ENCODE results near the gene POLD2. TPM values are rescaled to one million over a fixed set of nuclear protein-coding genes. Genes with fewer than 3 reads are reported as not detected.

The POLD2 gene
- total RNA-seq, 1 experiment from 2014 or later = 154 TPM

DNA sequence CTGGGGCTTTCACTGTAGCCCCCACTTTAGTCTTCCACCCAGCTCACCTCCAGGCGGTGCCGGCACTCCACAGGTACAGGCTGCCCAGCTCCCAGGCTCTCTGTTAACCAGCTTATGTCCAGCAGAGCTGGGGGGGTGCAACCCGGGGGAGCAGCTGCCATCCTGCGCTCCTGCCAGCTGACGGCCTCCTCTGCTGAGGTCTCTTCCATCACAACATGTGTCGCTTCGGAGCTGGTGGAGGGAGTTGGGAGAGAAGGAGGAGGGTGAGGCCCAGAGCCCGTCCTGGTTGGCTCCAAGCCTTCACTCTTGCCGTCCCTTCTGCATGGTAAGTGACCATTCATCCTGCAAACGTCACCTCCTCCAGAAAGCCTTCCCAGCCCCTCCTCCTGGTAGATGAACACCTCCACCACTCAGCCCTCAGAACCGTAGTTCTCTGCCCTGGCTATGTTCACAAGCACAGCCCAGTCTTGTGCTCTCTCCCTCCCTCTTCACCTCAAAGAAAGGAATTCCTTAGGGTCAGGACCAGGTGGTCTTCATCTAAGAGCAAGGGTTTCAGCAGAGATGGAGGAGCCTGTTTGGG, 42.6 kb downstream of the POLD2 start (continued):
- TF ChIP-seq, protein P1, sequence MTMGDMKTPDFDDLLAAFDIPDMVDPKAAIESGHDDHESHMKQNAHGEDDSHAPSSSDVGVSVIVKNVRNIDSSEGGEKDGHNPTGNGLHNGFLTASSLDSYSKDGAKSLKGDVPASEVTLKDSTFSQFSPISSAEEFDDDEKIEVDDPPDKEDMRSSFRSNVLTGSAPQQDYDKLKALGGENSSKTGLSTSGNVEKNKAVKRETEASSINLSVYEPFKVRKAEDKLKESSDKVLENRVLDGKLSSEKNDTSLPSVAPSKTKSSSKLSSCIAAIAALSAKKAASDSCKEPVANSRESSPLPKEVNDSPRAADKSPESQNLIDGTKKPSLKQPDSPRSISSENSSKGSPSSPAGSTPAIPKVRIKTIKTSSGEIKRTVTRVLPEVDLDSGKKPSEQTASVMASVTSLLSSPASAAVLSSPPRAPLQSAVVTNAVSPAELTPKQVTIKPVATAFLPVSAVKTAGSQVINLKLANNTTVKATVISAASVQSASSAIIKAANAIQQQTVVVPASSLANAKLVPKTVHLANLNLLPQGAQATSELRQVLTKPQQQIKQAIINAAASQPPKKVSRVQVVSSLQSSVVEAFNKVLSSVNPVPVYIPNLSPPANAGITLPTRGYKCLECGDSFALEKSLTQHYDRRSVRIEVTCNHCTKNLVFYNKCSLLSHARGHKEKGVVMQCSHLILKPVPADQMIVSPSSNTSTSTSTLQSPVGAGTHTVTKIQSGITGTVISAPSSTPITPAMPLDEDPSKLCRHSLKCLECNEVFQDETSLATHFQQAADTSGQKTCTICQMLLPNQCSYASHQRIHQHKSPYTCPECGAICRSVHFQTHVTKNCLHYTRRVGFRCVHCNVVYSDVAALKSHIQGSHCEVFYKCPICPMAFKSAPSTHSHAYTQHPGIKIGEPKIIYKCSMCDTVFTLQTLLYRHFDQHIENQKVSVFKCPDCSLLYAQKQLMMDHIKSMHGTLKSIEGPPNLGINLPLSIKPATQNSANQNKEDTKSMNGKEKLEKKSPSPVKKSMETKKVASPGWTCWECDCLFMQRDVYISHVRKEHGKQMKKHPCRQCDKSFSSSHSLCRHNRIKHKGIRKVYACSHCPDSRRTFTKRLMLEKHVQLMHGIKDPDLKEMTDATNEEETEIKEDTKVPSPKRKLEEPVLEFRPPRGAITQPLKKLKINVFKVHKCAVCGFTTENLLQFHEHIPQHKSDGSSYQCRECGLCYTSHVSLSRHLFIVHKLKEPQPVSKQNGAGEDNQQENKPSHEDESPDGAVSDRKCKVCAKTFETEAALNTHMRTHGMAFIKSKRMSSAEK (CRISPR knock-in tag; IDR thresholded peaks at IDR 0.05; ENCODE audit: borderline replicate concordance) = no peak
- TF ChIP-seq ZNF219 (CRISPR knock-in tag; IDR thresholded peaks at IDR 0.05; ENCODE audit: borderline replicate concordance) (no peak), SP1 (CRISPR knock-in tag; conservative IDR thresholded peaks at IDR 0.05) (no peak), ZNF263 (CRISPR knock-in tag; IDR thresholded peaks at IDR 0.05; ENCODE audit: low read depth) (no peak)
- TF ChIP-seq, protein P2, sequence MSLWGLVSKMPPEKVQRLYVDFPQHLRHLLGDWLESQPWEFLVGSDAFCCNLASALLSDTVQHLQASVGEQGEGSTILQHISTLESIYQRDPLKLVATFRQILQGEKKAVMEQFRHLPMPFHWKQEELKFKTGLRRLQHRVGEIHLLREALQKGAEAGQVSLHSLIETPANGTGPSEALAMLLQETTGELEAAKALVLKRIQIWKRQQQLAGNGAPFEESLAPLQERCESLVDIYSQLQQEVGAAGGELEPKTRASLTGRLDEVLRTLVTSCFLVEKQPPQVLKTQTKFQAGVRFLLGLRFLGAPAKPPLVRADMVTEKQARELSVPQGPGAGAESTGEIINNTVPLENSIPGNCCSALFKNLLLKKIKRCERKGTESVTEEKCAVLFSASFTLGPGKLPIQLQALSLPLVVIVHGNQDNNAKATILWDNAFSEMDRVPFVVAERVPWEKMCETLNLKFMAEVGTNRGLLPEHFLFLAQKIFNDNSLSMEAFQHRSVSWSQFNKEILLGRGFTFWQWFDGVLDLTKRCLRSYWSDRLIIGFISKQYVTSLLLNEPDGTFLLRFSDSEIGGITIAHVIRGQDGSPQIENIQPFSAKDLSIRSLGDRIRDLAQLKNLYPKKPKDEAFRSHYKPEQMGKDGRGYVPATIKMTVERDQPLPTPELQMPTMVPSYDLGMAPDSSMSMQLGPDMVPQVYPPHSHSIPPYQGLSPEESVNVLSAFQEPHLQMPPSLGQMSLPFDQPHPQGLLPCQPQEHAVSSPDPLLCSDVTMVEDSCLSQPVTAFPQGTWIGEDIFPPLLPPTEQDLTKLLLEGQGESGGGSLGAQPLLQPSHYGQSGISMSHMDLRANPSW (CRISPR knock-in tag; conservative IDR thresholded peaks at IDR 0.05; ENCODE audit: low read depth) = no peak

DNA sequence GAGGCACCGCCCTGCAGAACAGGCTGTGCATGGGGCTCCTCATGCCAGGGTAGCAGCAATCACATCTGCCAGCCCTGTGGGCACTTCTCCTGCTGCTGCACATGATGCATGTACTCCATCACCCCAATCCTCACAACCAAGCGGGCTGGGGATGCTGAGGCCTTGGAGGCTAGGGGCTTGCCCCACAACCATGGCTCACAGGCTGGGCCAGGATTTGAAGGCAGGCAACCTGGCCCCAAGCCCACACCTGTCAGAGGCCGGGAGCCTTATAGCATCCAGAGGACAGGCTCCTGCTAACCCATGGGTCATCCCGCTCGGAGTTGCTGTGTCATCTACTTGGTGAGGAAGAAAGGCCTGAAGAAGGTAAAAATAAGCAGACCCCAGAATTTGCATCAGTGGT, 43.2 kb downstream of the POLD2 start:
- TF ChIP-seq SMAD4 (CRISPR knock-in tag; IDR thresholded peaks at IDR 0.05) (no peak), PRDM15 (CRISPR knock-in tag; IDR thresholded peaks at IDR 0.05) (no peak), SP1 (CRISPR knock-in tag; conservative IDR thresholded peaks at IDR 0.05) (no peak), CDX4 (CRISPR knock-in tag; IDR thresholded peaks at IDR 0.05; ENCODE audit: borderline replicate concordance) (no peak), KAT7 (CRISPR knock-in tag; IDR thresholded peaks at IDR 0.05; ENCODE audit: borderline replicate concordance) (no peak), ZNF219 (CRISPR knock-in tag; IDR thresholded peaks at IDR 0.05; ENCODE audit: borderline replicate concordance) (no peak), ZNF671 (CRISPR knock-in tag; IDR thresholded peaks at IDR 0.05) (no peak)
- TF ChIP-seq, protein P3, sequence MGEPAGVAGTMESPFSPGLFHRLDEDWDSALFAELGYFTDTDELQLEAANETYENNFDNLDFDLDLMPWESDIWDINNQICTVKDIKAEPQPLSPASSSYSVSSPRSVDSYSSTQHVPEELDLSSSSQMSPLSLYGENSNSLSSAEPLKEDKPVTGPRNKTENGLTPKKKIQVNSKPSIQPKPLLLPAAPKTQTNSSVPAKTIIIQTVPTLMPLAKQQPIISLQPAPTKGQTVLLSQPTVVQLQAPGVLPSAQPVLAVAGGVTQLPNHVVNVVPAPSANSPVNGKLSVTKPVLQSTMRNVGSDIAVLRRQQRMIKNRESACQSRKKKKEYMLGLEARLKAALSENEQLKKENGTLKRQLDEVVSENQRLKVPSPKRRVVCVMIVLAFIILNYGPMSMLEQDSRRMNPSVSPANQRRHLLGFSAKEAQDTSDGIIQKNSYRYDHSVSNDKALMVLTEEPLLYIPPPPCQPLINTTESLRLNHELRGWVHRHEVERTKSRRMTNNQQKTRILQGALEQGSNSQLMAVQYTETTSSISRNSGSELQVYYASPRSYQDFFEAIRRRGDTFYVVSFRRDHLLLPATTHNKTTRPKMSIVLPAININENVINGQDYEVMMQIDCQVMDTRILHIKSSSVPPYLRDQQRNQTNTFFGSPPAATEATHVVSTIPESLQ (CRISPR knock-in tag; IDR thresholded peaks at IDR 0.05) = no peak
- TF ChIP-seq, protein P4, sequence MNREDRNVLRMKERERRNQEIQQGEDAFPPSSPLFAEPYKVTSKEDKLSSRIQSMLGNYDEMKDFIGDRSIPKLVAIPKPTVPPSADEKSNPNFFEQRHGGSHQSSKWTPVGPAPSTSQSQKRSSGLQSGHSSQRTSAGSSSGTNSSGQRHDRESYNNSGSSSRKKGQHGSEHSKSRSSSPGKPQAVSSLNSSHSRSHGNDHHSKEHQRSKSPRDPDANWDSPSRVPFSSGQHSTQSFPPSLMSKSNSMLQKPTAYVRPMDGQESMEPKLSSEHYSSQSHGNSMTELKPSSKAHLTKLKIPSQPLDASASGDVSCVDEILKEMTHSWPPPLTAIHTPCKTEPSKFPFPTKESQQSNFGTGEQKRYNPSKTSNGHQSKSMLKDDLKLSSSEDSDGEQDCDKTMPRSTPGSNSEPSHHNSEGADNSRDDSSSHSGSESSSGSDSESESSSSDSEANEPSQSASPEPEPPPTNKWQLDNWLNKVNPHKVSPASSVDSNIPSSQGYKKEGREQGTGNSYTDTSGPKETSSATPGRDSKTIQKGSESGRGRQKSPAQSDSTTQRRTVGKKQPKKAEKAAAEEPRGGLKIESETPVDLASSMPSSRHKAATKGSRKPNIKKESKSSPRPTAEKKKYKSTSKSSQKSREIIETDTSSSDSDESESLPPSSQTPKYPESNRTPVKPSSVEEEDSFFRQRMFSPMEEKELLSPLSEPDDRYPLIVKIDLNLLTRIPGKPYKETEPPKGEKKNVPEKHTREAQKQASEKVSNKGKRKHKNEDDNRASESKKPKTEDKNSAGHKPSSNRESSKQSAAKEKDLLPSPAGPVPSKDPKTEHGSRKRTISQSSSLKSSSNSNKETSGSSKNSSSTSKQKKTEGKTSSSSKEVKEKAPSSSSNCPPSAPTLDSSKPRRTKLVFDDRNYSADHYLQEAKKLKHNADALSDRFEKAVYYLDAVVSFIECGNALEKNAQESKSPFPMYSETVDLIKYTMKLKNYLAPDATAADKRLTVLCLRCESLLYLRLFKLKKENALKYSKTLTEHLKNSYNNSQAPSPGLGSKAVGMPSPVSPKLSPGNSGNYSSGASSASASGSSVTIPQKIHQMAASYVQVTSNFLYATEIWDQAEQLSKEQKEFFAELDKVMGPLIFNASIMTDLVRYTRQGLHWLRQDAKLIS (CRISPR knock-in tag; IDR thresholded peaks at IDR 0.05; ENCODE audit: borderline replicate concordance) = no peak
- peaks cover 22% of the 10 kb centered on the region for H3K27me3 Mint-ChIP-seq (ENCODE audit: low read depth)
- ChIA-PET CTCF (no interaction called here), POLR2A (interaction anchor here (0.5 kb wide), 1 partner anchor 1971 kb away, joined by 5 read pairs; no protein-coding TSS in a partner anchor)
- peaks cover 11% of the 10 kb centered on the region; the same call in 1 of the 2 replicates for H3K4me1 Mint-ChIP-seq
- H3K9me3 Mint-ChIP-seq = no peaks in the 10 kb centered on the region
- H3K27ac Mint-ChIP-seq = no peak overlapping the region
- DNase-seq (ENCODE audit: low spot score) = no peak
- peaks cover 27% of the 10 kb centered on the region for H3K36me3 Mint-ChIP-seq
- no peak overlapping the region for H3K4me3 Mint-ChIP-seq
- ATAC-seq = no peak

All from WTC11 (cell line).